HepG2 (cell line): ENCODE data around the gene IMPACT. TPM values are rescaled to one million over a fixed set of nuclear protein-coding genes. Genes with fewer than 3 reads are reported as not detected.

ENCODE experiments used
- RBM22 ChIP-seq: fragments of 200-400 bp; formaldehyde crosslinking; optimal IDR thresholded peaks from 2 replicates; pipeline ENCODE3; 2017; ENCODE audit warnings: mild to moderate bottlenecking, low read length, moderate library complexity
- SMAD9 ChIP-seq: sonication (generic); formaldehyde crosslinking; IDR thresholded peaks from 2 replicates; pipeline ENCODE4 v1.5.1; 2020; ENCODE audit warnings: mild to moderate bottlenecking, missing genetic modification reagents
- THAP11 ChIP-seq: IDR thresholded peaks from 2 replicates; pipeline ENCODE4 v1.6.1; 2016; ENCODE audit warnings: missing biosample characterization, missing genetic modification reagents
- ZC3H13 ChIP-seq: sonication (generic); formaldehyde crosslinking; IDR thresholded peaks from 2 replicates; pipeline ENCODE4 v1.8.1; 2023; ENCODE audit warnings: mild to moderate bottlenecking, missing genetic modification reagents, moderate library complexity
- ZNF234 ChIP-seq: sonication (generic); formaldehyde crosslinking; conservative IDR thresholded peaks from 2 replicates; pipeline ENCODE4 v1.5.1; 2020; ENCODE audit warnings: mild to moderate bottlenecking, missing genetic modification reagents
- ZNF282 ChIP-seq: fragments of 450-650 bp; IDR thresholded peaks from 2 replicates; pipeline ENCODE4 v1.6.1; 2018; ENCODE audit not compliant: partially characterized antibody
- ZNF644 ChIP-seq: IDR thresholded peaks from 2 replicates; pipeline ENCODE4 v1.6.1; 2016; ENCODE audit warnings: low read depth
- polyA plus RNA-seq, 8 experiments: library from polyadenylated mRNA; depleted of rRNA in 3 of 8; stranded (reverse) in 7 of 8; unstranded in 1 of 8; fragments of >200 nt; fragmentation: Illumina TruSeq in 4 of 8; extraction: Trizol in 4 of 8; gene quantifications; 2 replicates each; pipeline versions ENCODE4 v1.2.1 to v1.2.3, GENCODE V29; 2011 to 2016; ENCODE audit warnings: low read depth in 4 of 8, missing spikeins in 1 of 8, mixed read lengths in 1 of 8; ENCODE audit not compliant: insufficient read depth in 1 of 8
- total RNA-seq, 5 experiments: library from RNA; depleted of rRNA; stranded (reverse); fragments of >200 nt; fragmentation: Illumina TruSeq; extraction: Trizol; gene quantifications; 2 replicates each; pipeline ENCODE4 v1.2.3, GENCODE V29; 2016; ENCODE audit warnings: low read depth in 1 of 5
- TF ChIP-seq, protein P1 (sequence below): sonication (generic); formaldehyde crosslinking; IDR thresholded peaks from 2 replicates; pipeline ENCODE4 v1.4.0; 2020; ENCODE audit warnings: mild to moderate bottlenecking, missing genetic modification reagents
- TF ChIP-seq, protein P2 (sequence below): IDR thresholded peaks from 2 replicates; pipeline ENCODE4 v1.6.1; 2018; ENCODE audit warnings: missing genetic modification reagents
- TF ChIP-seq, protein P3 (sequence below): sonication (generic); formaldehyde crosslinking; IDR thresholded peaks from 2 replicates; pipeline ENCODE4 v1.5.0; 2020; ENCODE audit warnings: missing genetic modification reagents

The IMPACT gene
- total and polyA plus RNA-seq, 2 of the 13 experiments (the other 11 are each of a cell fraction or from before 2014, with no cell fraction given) = 5.0 to 7.7 TPM

DNA sequence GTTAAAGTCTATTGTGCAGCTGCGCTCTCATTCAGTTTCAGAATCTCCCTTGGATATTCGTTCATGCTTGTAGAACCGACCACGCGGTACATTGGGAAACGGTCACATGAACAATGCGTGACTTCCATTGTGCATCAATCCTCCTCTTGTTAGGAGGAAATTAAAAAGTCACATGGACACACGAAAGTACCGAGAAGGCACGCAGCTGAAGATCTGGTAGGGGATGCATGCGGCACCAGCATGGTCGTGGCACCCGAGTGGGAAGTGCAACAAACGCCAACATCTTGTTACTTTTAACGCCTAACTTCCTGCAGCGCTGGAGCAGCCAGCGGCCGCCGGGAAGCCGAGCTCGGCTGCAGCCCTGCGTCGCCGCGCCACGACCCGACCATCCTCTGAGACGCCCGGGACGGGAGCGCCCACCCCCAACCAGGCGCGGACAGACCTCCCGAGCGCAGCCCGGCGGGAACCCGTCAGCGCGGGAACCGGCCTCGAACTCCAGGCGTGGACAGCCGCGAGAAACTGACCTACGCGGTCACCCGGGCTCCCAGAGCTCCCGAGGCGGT, 29.3 kb upstream of the IMPACT start (continued):
- TF ChIP-seq, protein P1, sequence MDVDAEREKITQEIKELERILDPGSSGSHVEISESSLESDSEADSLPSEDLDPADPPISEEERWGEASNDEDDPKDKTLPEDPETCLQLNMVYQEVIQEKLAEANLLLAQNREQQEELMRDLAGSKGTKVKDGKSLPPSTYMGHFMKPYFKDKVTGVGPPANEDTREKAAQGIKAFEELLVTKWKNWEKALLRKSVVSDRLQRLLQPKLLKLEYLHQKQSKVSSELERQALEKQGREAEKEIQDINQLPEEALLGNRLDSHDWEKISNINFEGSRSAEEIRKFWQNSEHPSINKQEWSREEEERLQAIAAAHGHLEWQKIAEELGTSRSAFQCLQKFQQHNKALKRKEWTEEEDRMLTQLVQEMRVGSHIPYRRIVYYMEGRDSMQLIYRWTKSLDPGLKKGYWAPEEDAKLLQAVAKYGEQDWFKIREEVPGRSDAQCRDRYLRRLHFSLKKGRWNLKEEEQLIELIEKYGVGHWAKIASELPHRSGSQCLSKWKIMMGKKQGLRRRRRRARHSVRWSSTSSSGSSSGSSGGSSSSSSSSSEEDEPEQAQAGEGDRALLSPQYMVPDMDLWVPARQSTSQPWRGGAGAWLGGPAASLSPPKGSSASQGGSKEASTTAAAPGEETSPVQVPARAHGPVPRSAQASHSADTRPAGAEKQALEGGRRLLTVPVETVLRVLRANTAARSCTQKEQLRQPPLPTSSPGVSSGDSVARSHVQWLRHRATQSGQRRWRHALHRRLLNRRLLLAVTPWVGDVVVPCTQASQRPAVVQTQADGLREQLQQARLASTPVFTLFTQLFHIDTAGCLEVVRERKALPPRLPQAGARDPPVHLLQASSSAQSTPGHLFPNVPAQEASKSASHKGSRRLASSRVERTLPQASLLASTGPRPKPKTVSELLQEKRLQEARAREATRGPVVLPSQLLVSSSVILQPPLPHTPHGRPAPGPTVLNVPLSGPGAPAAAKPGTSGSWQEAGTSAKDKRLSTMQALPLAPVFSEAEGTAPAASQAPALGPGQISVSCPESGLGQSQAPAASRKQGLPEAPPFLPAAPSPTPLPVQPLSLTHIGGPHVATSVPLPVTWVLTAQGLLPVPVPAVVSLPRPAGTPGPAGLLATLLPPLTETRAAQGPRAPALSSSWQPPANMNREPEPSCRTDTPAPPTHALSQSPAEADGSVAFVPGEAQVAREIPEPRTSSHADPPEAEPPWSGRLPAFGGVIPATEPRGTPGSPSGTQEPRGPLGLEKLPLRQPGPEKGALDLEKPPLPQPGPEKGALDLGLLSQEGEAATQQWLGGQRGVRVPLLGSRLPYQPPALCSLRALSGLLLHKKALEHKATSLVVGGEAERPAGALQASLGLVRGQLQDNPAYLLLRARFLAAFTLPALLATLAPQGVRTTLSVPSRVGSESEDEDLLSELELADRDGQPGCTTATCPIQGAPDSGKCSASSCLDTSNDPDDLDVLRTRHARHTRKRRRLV = no peak
- TF ChIP-seq ZC3H13 (CRISPR knock-in tag) (no peak), RBM22 (no peak), ZNF644 (no peak), ZNF282 (no peak), THAP11 (CRISPR knock-in tag) (no peak), SMAD9 (CRISPR knock-in tag) (no peak), ZNF234 (CRISPR knock-in tag) (no peak)
- TF ChIP-seq, protein P2, sequence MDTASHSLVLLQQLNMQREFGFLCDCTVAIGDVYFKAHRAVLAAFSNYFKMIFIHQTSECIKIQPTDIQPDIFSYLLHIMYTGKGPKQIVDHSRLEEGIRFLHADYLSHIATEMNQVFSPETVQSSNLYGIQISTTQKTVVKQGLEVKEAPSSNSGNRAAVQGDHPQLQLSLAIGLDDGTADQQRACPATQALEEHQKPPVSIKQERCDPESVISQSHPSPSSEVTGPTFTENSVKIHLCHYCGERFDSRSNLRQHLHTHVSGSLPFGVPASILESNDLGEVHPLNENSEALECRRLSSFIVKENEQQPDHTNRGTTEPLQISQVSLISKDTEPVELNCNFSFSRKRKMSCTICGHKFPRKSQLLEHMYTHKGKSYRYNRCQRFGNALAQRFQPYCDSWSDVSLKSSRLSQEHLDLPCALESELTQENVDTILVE (CRISPR knock-in tag) = no peak
- TF ChIP-seq, protein P3, sequence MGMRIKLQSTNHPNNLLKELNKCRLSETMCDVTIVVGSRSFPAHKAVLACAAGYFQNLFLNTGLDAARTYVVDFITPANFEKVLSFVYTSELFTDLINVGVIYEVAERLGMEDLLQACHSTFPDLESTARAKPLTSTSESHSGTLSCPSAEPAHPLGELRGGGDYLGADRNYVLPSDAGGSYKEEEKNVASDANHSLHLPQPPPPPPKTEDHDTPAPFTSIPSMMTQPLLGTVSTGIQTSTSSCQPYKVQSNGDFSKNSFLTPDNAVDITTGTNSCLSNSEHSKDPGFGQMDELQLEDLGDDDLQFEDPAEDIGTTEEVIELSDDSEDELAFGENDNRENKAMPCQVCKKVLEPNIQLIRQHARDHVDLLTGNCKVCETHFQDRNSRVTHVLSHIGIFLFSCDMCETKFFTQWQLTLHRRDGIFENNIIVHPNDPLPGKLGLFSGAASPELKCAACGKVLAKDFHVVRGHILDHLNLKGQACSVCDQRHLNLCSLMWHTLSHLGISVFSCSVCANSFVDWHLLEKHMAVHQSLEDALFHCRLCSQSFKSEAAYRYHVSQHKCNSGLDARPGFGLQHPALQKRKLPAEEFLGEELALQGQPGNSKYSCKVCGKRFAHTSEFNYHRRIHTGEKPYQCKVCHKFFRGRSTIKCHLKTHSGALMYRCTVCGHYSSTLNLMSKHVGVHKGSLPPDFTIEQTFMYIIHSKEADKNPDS (CRISPR knock-in tag) = no peak
